ENCODE results near the gene MKRN2. TPM values are rescaled to one million over a fixed set of nuclear protein-coding genes. Genes with fewer than 3 reads are reported as not detected.

MKRN2 gene
- total and polyA plus RNA-seq, 2 of the 13 experiments (the other 11 are each of a cell fraction or from before 2014, with no cell fraction given): 25.5 to 34.3 TPM

DNA sequence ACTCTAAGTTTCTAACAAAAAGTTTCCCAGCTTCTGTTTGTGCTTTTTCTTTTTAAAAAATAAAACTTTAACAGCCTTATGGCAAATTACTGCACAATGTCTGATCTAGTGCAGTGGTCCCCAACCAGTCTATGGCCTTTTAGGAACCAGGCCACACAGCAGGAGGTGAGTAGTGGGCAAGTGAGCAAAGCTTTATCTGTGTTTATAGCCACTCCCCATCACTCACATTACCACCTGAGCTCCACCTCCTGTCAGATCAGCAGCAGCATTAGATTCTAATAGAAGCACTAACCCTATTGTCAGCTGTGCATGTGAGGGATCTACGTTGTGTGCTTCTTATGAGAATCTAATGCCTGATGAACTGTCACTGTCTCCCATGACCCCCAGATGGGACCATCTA is 5.6 kb downstream of the MKRN2 start:
- H3K4me2 ChIP-seq (ENCODE audit: low read depth, low read length): peak overlapping the region; percentile 56; the same call in 1 of the 2 replicates
- in situ Hi-C loops (cut with HindIII; ENCODE audit: extremely low pct_ligation_motif_present, low pct_unique_long_range_greater_than_20kb) (no loop called here), intact Hi-C loops (cut with micrococcal nuclease; ENCODE audit: unreplicated experiment) (no loop called here)
- ChIA-PET CTCF (ENCODE audit: low intra/inter-chr PET ratio, low total read pairs) (no interaction called here), POLR2A (interaction anchor here (0.7 kb wide), 1 partner anchor 102 kb away, joined by 3 read pairs; the partner anchor contains the start of gene RAF1)
- peaks cover 70% of the 10 kb centered on the region for H4K20me1 ChIP-seq (ENCODE audit: insufficient read depth, low read length)
- WGBS (ENCODE audit: low lambda C conversion rate): 87% methylated on average over 1 of the region's 1 CpG
- no peak overlapping the region for H3K9ac ChIP-seq (ENCODE audit: insufficient read depth, low read depth, low read length)
- no peak overlapping the region for H3K27ac ChIP-seq (ENCODE audit: extremely low read length, insufficient read depth, low read length)
- H2AFZ ChIP-seq (ENCODE audit: low read length): no peak overlapping the region
- no peaks in the 10 kb centered on the region for H3K9me3 ChIP-seq (ENCODE audit: low read length)
- TF ChIP-seq SIX4 (CRISPR knock-in tag; IDR thresholded peaks at IDR 0.05): no peak
- no peak for TF ChIP-seq ZNF3 (CRISPR knock-in tag; IDR thresholded peaks at IDR 0.05)
- TF ChIP-seq RBFOX2 (IDR thresholded peaks at IDR 0.05; ENCODE audit: low read depth, low read length): no peak
- no peak for TF ChIP-seq ZNF343 (CRISPR knock-in tag; IDR thresholded peaks at IDR 0.05)
- no peak for TF ChIP-seq IRF9 (CRISPR knock-in tag; IDR thresholded peaks at IDR 0.05; ENCODE audit: borderline replicate concordance)
- TF ChIP-seq SP140L (CRISPR knock-in tag; IDR thresholded peaks at IDR 0.05; ENCODE audit: borderline replicate concordance): no peak
- TF ChIP-seq TFDP1 (CRISPR knock-in tag; IDR thresholded peaks at IDR 0.05; ENCODE audit: borderline replicate concordance): no peak
- no peak for TF ChIP-seq ZNF431 (CRISPR knock-in tag; IDR thresholded peaks at IDR 0.05; ENCODE audit: borderline replicate concordance, low read depth)
- no peak for TF ChIP-seq KLF12 (CRISPR knock-in tag; IDR thresholded peaks at IDR 0.05; ENCODE audit: borderline replicate concordance)
- no peak for TF ChIP-seq SOX6 (IDR thresholded peaks at IDR 0.05)
- TF ChIP-seq SOX6 (CRISPR knock-in tag; IDR thresholded peaks at IDR 0.05): no peak
- no peak for TF ChIP-seq NFATC3 (CRISPR knock-in tag; IDR thresholded peaks at IDR 0.05)
- TF ChIP-seq, protein P1, sequence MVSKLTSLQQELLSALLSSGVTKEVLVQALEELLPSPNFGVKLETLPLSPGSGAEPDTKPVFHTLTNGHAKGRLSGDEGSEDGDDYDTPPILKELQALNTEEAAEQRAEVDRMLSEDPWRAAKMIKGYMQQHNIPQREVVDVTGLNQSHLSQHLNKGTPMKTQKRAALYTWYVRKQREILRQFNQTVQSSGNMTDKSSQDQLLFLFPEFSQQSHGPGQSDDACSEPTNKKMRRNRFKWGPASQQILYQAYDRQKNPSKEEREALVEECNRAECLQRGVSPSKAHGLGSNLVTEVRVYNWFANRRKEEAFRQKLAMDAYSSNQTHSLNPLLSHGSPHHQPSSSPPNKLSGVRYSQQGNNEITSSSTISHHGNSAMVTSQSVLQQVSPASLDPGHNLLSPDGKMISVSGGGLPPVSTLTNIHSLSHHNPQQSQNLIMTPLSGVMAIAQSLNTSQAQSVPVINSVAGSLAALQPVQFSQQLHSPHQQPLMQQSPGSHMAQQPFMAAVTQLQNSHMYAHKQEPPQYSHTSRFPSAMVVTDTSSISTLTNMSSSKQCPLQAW (CRISPR knock-in tag; IDR thresholded peaks at IDR 0.05): no peak
- H3K36me3 ChIP-seq (replicated peaks in 1 of 2; ENCODE audit: control insufficient read depth in 1 of 2, insufficient read depth in 2 of 2, low read length in 2 of 2): 0 out of 5 replicates have a peak, but pooled peaks cover 0 to 3% of the 10 kb centered on the region in 2 experiments
- no peak overlapping the region for H3K4me3 ChIP-seq (replicated peaks in 1 of 3; ENCODE audit: insufficient read depth in 1 of 3, low read depth in 2 of 3, low read length in 3 of 3)
- H3K4me1 ChIP-seq (ENCODE audit: insufficient read depth, low read length): peaks cover 61% of the 10 kb centered on the region
- H3K27me3 ChIP-seq (ENCODE audit: control insufficient read depth in 1 of 2, insufficient read depth in 2 of 2, low read length in 2 of 2): no peaks in the 10 kb centered on the region; a peak in 1 of 5 replicates
- FAIRE-seq (no peak), DNase-seq (ENCODE audit: low spot score) (no peak), ATAC-seq (no peak)
- H3K79me2 ChIP-seq (ENCODE audit: insufficient read depth, low read length): peaks cover 93% of the 10 kb centered on the region
- BruUV-seq (replicated peaks): no TSS peak
